ENCODE data around the gene DBH.

Gene DBH

DNA sequence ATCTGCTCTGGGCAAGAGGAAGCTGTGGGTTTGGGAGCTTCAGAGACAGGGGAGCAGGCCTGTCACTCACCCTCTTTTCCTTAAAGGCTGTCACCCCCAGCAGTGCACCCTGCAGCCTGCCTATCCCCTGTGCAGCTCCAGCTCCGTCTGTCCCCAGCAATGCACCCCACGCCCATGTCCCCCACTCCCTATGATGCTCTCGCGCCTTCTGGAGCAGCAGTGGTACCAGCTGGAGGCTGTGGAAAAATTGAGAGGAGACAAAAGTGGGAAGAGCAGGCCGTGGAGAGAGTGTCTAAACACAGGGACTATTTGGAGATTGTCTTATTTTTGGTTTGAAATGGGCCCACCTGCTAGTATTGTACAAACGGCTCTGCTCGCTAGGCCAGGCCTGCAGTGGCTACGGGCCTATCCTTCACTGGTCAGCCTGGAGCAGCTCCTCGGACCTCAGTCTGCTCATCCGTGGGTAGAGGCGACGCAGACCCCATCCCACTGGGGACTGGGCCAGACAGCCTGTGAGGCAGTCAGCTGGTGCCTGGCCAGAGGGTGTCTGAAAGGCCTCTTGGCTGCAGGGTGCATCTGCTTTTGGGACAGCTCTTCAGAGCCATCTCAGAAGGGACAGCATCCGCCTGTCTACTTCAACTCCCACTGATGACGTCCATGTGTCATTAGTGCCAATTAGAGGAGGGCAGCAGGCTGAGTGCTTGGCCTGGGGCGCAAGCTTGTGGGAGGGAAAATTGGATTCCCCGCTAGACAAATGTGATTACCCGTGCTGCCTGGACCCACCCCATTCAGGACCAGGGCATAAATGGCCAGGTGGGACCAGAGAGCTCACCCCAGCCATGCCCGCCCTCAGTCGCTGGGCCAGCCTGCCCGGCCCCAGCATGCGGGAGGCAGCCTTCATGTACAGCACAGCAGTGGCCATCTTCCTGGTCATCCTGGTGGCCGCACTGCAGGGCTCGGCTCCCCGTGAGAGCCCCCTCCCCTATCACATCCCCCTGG, at the start of gene DBH:
Gene DBH, plus strand, starts transcription at position 831 of the 999 bp plus-strand sequence. Its CDS starts 9 bp downstream, at position 840.
- DNase-seq: no peak

- DNase-seq: no peak
Observed at GRCh38 chr9:133587051-133587450, 49.1 kb upstream of the DBH start.

GRCh38 chr9:133587466-133587865, 48.7 kb upstream of the DBH start:
- no peak for DNase-seq

- DNase-seq: no peak
Observed at GRCh38 chr9:133589454-133590227, 46.5 kb upstream of the DBH start.

GRCh38 chr9:133590231-133590855, 45.8 kb upstream of the DBH start:
- no peak for DNase-seq

GRCh38 chr9:133591116-133591910, 44.9 kb upstream of the DBH start:
- no peak for DNase-seq

GRCh38 chr9:133591985-133592384, 44.2 kb upstream of the DBH start:
- no peak for DNase-seq

- no peak for DNase-seq
Observed at GRCh38 chr9:133592731-133593409, 43.3 kb upstream of the DBH start.

DNA sequence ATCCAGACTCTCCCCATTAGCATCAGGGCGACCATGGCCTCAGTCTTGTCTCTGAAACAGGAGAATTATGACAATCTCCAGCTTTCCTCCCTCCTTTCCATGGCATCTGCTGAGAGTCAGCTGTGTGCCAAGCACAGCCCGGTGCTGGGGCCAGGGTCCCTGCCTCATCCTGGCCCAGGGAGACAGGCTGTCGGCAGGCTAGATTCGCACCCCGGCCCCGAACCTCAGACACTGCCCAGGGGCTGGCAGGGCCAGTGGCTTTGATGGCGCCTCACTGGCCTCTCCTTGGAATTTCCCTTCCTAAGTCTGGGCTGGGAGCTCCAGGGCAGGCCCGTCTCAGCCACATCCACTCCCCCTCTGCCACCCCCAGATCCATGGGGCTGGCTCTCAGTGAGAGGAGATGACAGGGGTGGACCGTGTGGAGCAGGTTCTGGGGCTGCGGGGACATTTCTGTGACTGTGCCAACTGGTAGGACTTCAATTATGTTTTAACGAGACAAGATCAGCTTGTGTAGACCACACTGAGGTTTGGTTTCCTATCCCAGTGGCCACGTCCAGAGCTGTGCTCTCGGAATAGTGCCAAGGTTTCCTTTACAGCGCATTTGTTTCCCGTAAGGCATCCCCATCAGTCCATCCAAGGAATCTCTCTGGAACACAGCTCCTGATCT, 42.4 kb upstream of the DBH start:
- no peak for DNase-seq

DNA sequence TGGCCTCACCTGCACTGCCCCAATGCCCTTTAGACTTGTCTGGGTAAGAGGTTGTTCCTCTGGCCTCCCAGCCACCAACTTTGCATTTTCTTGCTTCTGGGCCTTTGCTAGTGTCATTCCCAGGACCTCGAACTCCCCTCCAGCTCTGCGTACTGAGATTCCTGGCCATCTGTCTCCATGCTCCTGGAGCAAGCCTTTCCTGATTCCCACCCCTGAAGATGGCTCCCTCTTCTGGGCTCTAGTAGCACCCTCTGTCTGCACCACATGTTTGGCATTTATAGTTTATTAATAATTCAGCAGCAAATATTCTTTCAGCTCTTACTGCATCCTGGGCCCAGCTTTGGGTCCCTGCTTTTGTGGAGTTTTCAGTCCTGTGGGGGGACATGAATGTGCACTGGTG, 41.9 kb upstream of the DBH start:
- DNase-seq: no peak

GRCh38 chr9:133595910-133596309, 40.3 kb upstream of the DBH start:
- no peak for DNase-seq

GRCh38 chr9:133597316-133597957, 38.7 kb upstream of the DBH start:
- no peak for DNase-seq

GRCh38 chr9:133598978-133599377, 37.2 kb upstream of the DBH start:
- no peak for DNase-seq

DNA sequence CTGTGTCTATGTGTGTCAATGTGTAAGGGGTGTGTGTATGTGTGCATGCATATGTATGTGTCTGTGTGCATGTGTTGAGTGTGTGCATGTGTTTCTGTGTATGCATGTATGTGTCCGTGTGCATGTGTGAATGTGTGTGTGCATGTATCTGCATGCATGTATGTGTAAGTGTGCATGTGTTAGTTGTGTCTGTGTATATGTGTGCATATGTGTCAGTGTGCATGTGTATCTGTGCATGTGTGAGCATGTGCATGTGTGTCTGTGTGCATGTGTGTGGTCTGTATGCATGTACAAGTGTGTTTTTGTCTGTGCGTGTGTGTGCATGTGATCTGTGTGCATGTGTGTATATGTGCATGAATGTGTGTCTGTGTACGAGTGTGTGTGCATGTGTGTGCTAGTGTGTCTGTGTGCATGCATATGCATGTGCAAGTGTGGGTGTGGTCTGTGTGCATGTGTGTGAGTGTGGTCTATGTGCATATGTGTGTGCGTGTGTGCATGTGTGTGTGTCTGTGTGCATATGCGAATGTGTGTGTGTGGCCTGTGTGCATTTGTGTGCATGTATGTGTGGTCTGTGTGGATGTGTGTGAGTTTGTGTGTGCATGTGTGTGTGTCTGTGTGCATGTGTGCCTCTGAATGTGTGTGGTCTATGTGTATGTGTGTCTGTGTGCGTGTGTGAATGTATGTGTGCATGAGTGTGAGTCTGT, 36.5 kb upstream of the DBH start:
- no peak for DNase-seq

DNA sequence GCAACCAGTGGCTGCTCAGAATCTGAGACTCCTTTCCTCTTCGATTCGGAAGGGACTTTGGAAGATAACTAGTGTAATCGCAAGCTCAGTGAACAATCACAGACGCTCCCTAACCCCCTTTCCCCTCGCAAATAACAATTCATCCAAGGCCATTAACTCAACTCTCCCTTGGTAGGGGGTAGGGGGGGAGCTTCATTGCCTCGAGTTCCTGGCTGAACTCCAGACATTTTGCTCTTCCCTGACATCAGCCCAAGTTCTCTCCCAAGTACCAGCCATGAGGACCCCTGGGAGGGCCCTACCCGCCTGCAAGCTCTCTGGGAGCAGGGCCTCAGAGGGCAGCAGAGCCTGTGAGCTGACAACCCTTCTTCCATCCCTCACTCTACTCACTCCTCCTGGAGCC, 35.4 kb upstream of the DBH start:
- no peak for DNase-seq

DNA sequence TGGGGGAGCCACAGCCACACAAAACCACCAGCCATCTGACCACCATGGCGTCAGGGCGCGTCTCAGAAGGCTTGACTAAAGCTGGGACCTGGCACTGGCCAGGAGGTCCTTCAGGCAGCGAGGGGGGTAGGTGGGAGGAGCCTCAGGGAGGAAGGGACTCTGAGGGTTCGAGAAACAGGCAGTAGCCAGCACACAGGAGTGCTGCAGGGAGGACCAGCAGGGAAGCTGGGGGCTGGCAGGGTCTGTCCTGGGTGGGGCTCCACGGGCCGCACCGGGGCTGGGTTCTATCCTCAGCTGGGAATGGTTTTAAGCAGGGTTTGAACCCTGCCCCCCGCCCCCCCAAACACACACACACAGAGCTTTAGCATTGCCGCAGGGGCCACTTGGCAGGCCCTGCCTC, 34.4 kb upstream of the DBH start:
- no peak for DNase-seq

DNA sequence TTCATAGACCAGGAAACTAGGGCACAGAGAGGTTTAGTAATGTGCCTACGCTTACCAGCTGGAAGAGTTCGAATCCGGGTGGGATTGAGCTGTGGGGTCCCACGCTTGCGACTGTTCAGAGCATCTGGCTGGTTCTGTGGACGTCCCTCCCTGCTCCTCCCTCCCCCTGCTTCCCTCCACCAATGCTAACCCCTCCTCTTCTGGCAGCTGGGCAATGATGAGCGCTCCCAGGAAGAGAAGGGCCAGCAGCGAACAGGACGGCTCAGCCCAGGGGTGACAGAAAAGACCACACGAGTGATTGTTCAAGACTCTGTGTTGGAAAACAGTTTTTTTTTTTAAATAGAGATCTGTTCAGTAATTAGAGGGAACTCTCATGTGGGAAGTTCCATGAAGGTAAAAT, 33.9 kb upstream of the DBH start:
- DNase-seq: no peak

- DNase-seq: no peak
Observed at GRCh38 chr9:133603135-133603927, 32.8 kb upstream of the DBH start.
